Nucleus accumbens (tissue), 56 donors: ENCODE results near the gene KSR1.

Experiments
- DNase-seq, 56 donors: peaks; one replicate each; lab custom pipeline; 2025; lab: John Stamatoyannopoulos, UW

Gene KSR1

GRCh38 chr17:27511168-27511883, 55.1 kb downstream of the KSR1 start:
- peak in 1 of 56 donors; percentile 33 for DNase-seq

GRCh38 chr17:27512031-27512430, 55.8 kb downstream of the KSR1 start:
- DNase-seq = no peak

- DNase-seq = no peak
Measured at GRCh38 chr17:27512511-27513346, 56.5 kb downstream of the KSR1 start.

GRCh38 chr17:27513849-27514248, 57.6 kb downstream of the KSR1 start:
- DNase-seq = peak in 42 of 56 donors; percentile 20 to 78 (median 54)

GRCh38 chr17:27514595-27515413, 58.6 kb downstream of the KSR1 start:
- no peak for DNase-seq

GRCh38 chr17:27518048-27518447, 61.8 kb downstream of the KSR1 start:
- no peak for DNase-seq

GRCh38 chr17:27518545-27519521, 62.6 kb downstream of the KSR1 start:
- DNase-seq = no peak

GRCh38 chr17:27519550-27519949, 63.3 kb downstream of the KSR1 start:
- no peak for DNase-seq

GRCh38 chr17:27520491-27521185, 64.4 kb downstream of the KSR1 start:
- DNase-seq = peak in 51 of 56 donors; percentile 23 to 86 (median 71)

GRCh38 chr17:27521281-27522027, 65.2 kb downstream of the KSR1 start:
- DNase-seq = no peak

GRCh38 chr17:27522028-27522635, 65.9 kb downstream of the KSR1 start:
- DNase-seq = no peak

GRCh38 chr17:27523712-27524111, 67.5 kb downstream of the KSR1 start:
- no peak for DNase-seq

- DNase-seq = no peak
Measured at GRCh38 chr17:27524594-27524993, 68.3 kb downstream of the KSR1 start.

- DNase-seq = no peak
Measured at GRCh38 chr17:27525316-27525715, 69.1 kb downstream of the KSR1 start.

GRCh38 chr17:27525836-27526603, 69.8 kb downstream of the KSR1 start:
- DNase-seq = no peak

- DNase-seq = peak in 9 of 56 donors; percentile 20 to 40 (median 27)
Measured at GRCh38 chr17:27526604-27527002, 70.4 kb downstream of the KSR1 start.

- DNase-seq = peak in 1 of 56 donors; percentile 35
Measured at GRCh38 chr17:27529230-27529796, 73.1 kb downstream of the KSR1 start.
